ENCODE results near the gene PXYLP1.

The PXYLP1 gene

GRCh38 chr3:141326626-141327025 lies 95.0 kb downstream of the PXYLP1 start:
- Histone ChIP-seq H3K4me1 (ENCODE audit: insufficient read depth, low read length) (peaks cover 25% of the 10 kb centered on the region), H2AFZ (ENCODE audit: low read depth, low read length) (no peak overlapping the region), H3K36me3 (ENCODE audit: insufficient read depth, low read length) (no peaks in the 10 kb centered on the region), H3K4me3 (ENCODE audit: low read length) (no peak overlapping the region), H3K27me3 (ENCODE audit: insufficient read depth, low read length) (no peaks in the 10 kb centered on the region), H3K9me3 (ENCODE audit: low read length) (no peaks in the 10 kb centered on the region)

- no peaks in the 10 kb centered on the region for H3K9me3 ChIP-seq (ENCODE audit: low read length)
- H2AFZ ChIP-seq (ENCODE audit: low read depth, low read length): no peak overlapping the region
- H3K4me1 ChIP-seq (ENCODE audit: insufficient read depth, low read length): peaks cover 43% of the 10 kb centered on the region
- H3K36me3 ChIP-seq (ENCODE audit: insufficient read depth, low read length): no peaks in the 10 kb centered on the region
- no peaks in the 10 kb centered on the region for H3K27me3 ChIP-seq (ENCODE audit: insufficient read depth, low read length)
- H3K4me3 ChIP-seq (ENCODE audit: low read length): no peak overlapping the region
These were observed 96.9 kb downstream of the PXYLP1 start for GRCh38 chr3:141328286-141329166.

- Histone ChIP-seq H3K4me1 (ENCODE audit: insufficient read depth, low read length) (peaks cover 47% of the 10 kb centered on the region), H3K4me3 (ENCODE audit: low read length) (no peak overlapping the region), H2AFZ (ENCODE audit: low read depth, low read length) (no peak overlapping the region), H3K36me3 (ENCODE audit: insufficient read depth, low read length) (no peaks in the 10 kb centered on the region), H3K27me3 (ENCODE audit: insufficient read depth, low read length) (no peaks in the 10 kb centered on the region), H3K9me3 (ENCODE audit: low read length) (no peaks in the 10 kb centered on the region)
These were observed 98.6 kb downstream of the PXYLP1 start for GRCh38 chr3:141330235-141330634.

- peaks cover 53% of the 10 kb centered on the region for H3K4me1 ChIP-seq (ENCODE audit: insufficient read depth, low read length)
- no peaks in the 10 kb centered on the region for H3K9me3 ChIP-seq (ENCODE audit: low read length)
- H2AFZ ChIP-seq (ENCODE audit: low read depth, low read length): no peak overlapping the region
- no peaks in the 10 kb centered on the region for H3K36me3 ChIP-seq (ENCODE audit: insufficient read depth, low read length)
- H3K4me3 ChIP-seq (ENCODE audit: low read length): no peak overlapping the region
- no peaks in the 10 kb centered on the region for H3K27me3 ChIP-seq (ENCODE audit: insufficient read depth, low read length)
These were observed 99.2 kb downstream of the PXYLP1 start for GRCh38 chr3:141330718-141331376.

- Histone ChIP-seq H3K27me3 (ENCODE audit: insufficient read depth, low read length) (no peaks in the 10 kb centered on the region), H3K4me1 (ENCODE audit: insufficient read depth, low read length) (peaks cover 56% of the 10 kb centered on the region), H2AFZ (ENCODE audit: low read depth, low read length) (no peak overlapping the region), H3K36me3 (ENCODE audit: insufficient read depth, low read length) (no peaks in the 10 kb centered on the region), H3K4me3 (ENCODE audit: low read length) (no peak overlapping the region), H3K9me3 (ENCODE audit: low read length) (no peaks in the 10 kb centered on the region)
These were observed 100.0 kb downstream of the PXYLP1 start for GRCh38 chr3:141331377-141332318.

GRCh38 chr3:141332416-141332815 lies 100.8 kb downstream of the PXYLP1 start:
- Histone ChIP-seq H3K27me3 (ENCODE audit: insufficient read depth, low read length) (no peaks in the 10 kb centered on the region), H2AFZ (ENCODE audit: low read depth, low read length) (no peak overlapping the region), H3K4me1 (ENCODE audit: insufficient read depth, low read length) (peaks cover 60% of the 10 kb centered on the region), H3K4me3 (ENCODE audit: low read length) (no peak overlapping the region), H3K36me3 (ENCODE audit: insufficient read depth, low read length) (no peaks in the 10 kb centered on the region), H3K9me3 (ENCODE audit: low read length) (no peaks in the 10 kb centered on the region)

GRCh38 chr3:141333836-141334626 lies 102.4 kb downstream of the PXYLP1 start:
- Histone ChIP-seq H3K4me3 (ENCODE audit: low read length) (no peak overlapping the region), H3K36me3 (ENCODE audit: insufficient read depth, low read length) (no peaks in the 10 kb centered on the region), H3K27me3 (ENCODE audit: insufficient read depth, low read length) (no peaks in the 10 kb centered on the region), H3K4me1 (ENCODE audit: insufficient read depth, low read length) (peaks cover 63% of the 10 kb centered on the region), H2AFZ (ENCODE audit: low read depth, low read length) (no peak overlapping the region), H3K9me3 (ENCODE audit: low read length) (peaks cover 5% of the 10 kb centered on the region)

GRCh38 chr3:141334627-141335250 lies 103.1 kb downstream of the PXYLP1 start:
- Histone ChIP-seq H3K36me3 (ENCODE audit: insufficient read depth, low read length) (no peaks in the 10 kb centered on the region), H3K9me3 (ENCODE audit: low read length) (peaks cover 5% of the 10 kb centered on the region), H2AFZ (ENCODE audit: low read depth, low read length) (no peak overlapping the region), H3K4me1 (ENCODE audit: insufficient read depth, low read length) (peaks cover 63% of the 10 kb centered on the region), H3K4me3 (ENCODE audit: low read length) (no peak overlapping the region), H3K27me3 (ENCODE audit: insufficient read depth, low read length) (no peaks in the 10 kb centered on the region)

GRCh38 chr3:141335531-141336061 lies 104.0 kb downstream of the PXYLP1 start:
- no peak overlapping the region for H3K4me3 ChIP-seq (ENCODE audit: low read length)
- peaks cover 56% of the 10 kb centered on the region for H3K4me1 ChIP-seq (ENCODE audit: insufficient read depth, low read length)
- no peaks in the 10 kb centered on the region for H3K27me3 ChIP-seq (ENCODE audit: insufficient read depth, low read length)
- H3K36me3 ChIP-seq (ENCODE audit: insufficient read depth, low read length): no peaks in the 10 kb centered on the region
- H3K9me3 ChIP-seq (ENCODE audit: low read length): peaks cover 5% of the 10 kb centered on the region
- H2AFZ ChIP-seq (ENCODE audit: low read depth, low read length): no peak overlapping the region

GRCh38 chr3:141336672-141337522 lies 105.3 kb downstream of the PXYLP1 start:
- Histone ChIP-seq H3K4me1 (ENCODE audit: insufficient read depth, low read length) (peaks cover 43% of the 10 kb centered on the region), H3K9me3 (ENCODE audit: low read length) (peaks cover 5% of the 10 kb centered on the region), H3K36me3 (ENCODE audit: insufficient read depth, low read length) (no peaks in the 10 kb centered on the region), H3K4me3 (ENCODE audit: low read length) (peak overlapping the region; percentile 9), H3K27me3 (ENCODE audit: insufficient read depth, low read length) (no peaks in the 10 kb centered on the region), H2AFZ (ENCODE audit: low read depth, low read length) (no peak overlapping the region)

GRCh38 chr3:141337523-141337854 lies 105.9 kb downstream of the PXYLP1 start:
- Histone ChIP-seq H2AFZ (ENCODE audit: low read depth, low read length) (no peak overlapping the region), H3K36me3 (ENCODE audit: insufficient read depth, low read length) (no peaks in the 10 kb centered on the region), H3K4me3 (ENCODE audit: low read length) (no peak overlapping the region), H3K27me3 (ENCODE audit: insufficient read depth, low read length) (no peaks in the 10 kb centered on the region), H3K4me1 (ENCODE audit: insufficient read depth, low read length) (peaks cover 37% of the 10 kb centered on the region), H3K9me3 (ENCODE audit: low read length) (peaks cover 5% of the 10 kb centered on the region)
